Spleen (tissue), 7 donors: ENCODE measurements around the gene XIRP2.

Experiments used
- CTCF ChIP-seq, 11 experiments: fragments of 200-600 bp in 7 of 11; fragments of 450-650 bp in 4 of 11; sonication (generic) in 4 of 11; IDR thresholded peaks in 8 of 11; conservative IDR thresholded peaks in 3 of 11; 1 replicate in 7 of 11; 2 replicates in 4 of 11; pipeline versions ENCODE4 v1.4.0 to v1.8.0; 2016 to 2021; ENCODE audit warnings: antibody characterized with exemption in 11 of 11, inconsistent platforms in 4 of 11, mild to moderate bottlenecking in 1 of 11
- POLR2A ChIP-seq, 3 donors: fragments of 450-650 bp; IDR thresholded peaks; one replicate each; pipeline ENCODE4 v1.5.1; 2017; ENCODE audit warnings: antibody characterized with exemption in 3 of 3, mild to moderate bottlenecking in 1 of 3
- POLR2AphosphoS5 ChIP-seq, 3 donors: sonication (generic); formaldehyde crosslinking; IDR thresholded peaks; one replicate each; pipeline ENCODE4 v1.5.1; 2017; ENCODE audit warnings: antibody characterized with exemption in 3 of 3
- donor health status: DM: no; HTN: no; CAD: no; lungs with moderate emphysema.
- donor health status: DM: no; HTN: no; CAD: no.
- donor health status: DM: no; HTN: no; CAD: no.

GRCh38 chr2:167069855-167070254, 181.6 kb downstream of the XIRP2 start:
- TF ChIP-seq POLR2AphosphoS5 (IDR thresholded peaks at IDR 0.05) (no peak), CTCF (IDR thresholded peaks at IDR 0.05 in 8 of 11, conservative IDR thresholded peaks at IDR 0.05 in 3 of 11) (no peak), POLR2A (IDR thresholded peaks at IDR 0.05) (no peak)
